Fibroblast of the aortic adventitia (primary cell): ENCODE measurements around the gene MMP1. TPM values are rescaled to one million over a fixed set of nuclear protein-coding genes. Genes with fewer than 3 reads are reported as not detected.

Experiments used
- DNase-seq: peaks from one replicate; pipeline ENCODE4 v3.0.0-alpha.2; 2010; ENCODE audit warnings: low read depth
- H3K4me3 ChIP-seq: 2 replicates; pipeline ENCODE4 v1.5.1; 2011; ENCODE audit warnings: low read depth, mild to moderate bottlenecking, control low read depth, low read length, moderate library complexity
- total RNA-seq: library from RNA; depleted of rRNA; stranded (reverse); fragments of >200 nt; gene quantifications from 2 replicates; pipeline ENCODE4 v1.2.3, GENCODE V29; 2012; ENCODE audit warnings: low replicate concordance
- TF ChIP-seq, protein P1 (sequence below): IDR thresholded peaks from 2 replicates; pipeline ENCODE4 v1.5.1; 2011; ENCODE audit warnings: mild to moderate bottlenecking, low read length, control low read depth, inconsistent platforms; ENCODE audit not compliant: insufficient read depth

Gene MMP1
- total RNA-seq, 1 donor = 3,834 TPM

DNA sequence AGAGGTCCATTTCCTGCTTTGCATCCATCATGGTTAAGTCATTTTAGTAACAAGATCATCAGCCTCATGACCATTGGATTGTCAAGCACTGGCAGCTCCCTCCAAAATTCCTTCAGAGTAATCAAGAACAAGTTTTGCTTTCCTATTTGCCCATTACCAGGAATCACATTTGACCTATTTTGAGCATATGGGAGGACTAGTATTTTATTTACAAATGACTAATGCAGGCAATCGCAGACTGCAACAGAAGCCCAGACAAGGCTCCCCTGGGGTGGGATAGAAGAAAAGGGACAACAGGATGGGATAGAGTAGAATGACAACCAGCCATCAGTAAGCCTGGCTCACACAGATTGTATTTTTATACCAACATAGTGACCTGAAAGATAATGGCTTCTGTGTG, 26.6 kb downstream of the MMP1 start:
- DNase-seq = no peak
- TF ChIP-seq, protein P1, sequence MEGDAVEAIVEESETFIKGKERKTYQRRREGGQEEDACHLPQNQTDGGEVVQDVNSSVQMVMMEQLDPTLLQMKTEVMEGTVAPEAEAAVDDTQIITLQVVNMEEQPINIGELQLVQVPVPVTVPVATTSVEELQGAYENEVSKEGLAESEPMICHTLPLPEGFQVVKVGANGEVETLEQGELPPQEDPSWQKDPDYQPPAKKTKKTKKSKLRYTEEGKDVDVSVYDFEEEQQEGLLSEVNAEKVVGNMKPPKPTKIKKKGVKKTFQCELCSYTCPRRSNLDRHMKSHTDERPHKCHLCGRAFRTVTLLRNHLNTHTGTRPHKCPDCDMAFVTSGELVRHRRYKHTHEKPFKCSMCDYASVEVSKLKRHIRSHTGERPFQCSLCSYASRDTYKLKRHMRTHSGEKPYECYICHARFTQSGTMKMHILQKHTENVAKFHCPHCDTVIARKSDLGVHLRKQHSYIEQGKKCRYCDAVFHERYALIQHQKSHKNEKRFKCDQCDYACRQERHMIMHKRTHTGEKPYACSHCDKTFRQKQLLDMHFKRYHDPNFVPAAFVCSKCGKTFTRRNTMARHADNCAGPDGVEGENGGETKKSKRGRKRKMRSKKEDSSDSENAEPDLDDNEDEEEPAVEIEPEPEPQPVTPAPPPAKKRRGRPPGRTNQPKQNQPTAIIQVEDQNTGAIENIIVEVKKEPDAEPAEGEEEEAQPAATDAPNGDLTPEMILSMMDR = no peak
- no peak overlapping the region for H3K4me3 ChIP-seq

DNA sequence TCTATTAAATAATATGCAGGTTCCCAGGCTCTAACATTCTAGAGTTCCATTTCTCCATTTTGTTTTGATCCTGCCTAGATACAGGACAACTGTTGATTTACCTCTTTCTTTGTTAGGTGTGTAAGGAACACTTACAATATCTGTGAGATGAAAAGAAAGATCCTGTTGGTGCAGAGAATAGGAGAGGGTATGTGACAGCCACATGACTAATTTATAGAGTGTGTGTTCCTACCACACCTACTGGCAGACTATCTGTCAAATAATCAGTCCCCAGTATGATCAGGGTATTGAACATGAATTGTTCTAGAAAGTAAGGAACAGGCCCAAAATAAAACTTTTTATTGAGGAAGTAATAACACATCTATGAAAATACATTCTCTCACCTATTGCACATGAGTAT, 27.8 kb downstream of the MMP1 start:
- no peak for DNase-seq
- H3K4me3 ChIP-seq = no peak overlapping the region
- TF ChIP-seq, protein P1 = no peak

DNA sequence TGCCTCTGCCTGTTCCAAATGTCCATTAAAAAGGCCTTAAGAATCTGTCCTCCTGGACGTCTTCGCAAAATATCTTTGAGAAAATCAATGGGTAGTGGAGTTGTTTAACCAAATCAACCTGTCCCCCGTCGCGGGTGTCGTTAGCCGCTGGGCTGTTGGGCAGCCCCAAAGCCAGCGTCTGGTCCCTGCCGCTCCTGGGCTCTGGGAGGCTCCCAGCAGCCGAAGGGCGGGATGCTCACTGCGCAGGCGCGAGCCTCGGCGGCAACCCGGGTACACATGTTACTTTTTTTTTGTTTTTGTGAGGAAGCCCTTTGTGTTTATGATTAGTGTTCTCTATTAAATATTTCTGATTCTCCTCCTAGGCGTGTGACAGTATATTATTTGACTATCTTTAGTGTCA, 30.2 kb downstream of the MMP1 start:
- DNase-seq = no peak
- TF ChIP-seq, protein P1 = no peak
- H3K4me3 ChIP-seq = no peak overlapping the region

DNA sequence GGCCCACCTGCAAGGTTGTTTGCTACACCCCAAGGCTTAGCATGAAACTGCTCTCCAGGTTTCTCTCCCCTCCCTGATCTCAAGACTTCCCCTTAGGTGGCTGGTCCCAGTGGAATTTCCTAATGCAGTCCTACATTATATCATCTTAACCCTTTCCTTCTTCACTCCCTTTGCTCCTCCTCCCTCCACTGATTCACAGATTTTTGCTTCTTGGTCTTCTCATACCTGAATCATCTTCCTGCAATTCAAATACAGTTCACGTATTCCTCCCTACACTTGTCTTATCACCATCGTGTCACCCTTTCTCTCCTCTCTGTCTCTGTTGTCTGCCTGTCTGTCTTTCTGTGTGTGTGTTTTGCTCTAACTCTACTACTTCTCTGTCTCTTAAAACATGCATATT, 34.5 kb downstream of the MMP1 start:
- no peak for DNase-seq
- TF ChIP-seq, protein P1 = no peak
- H3K4me3 ChIP-seq = no peak overlapping the region

- H3K4me3 ChIP-seq = no peak overlapping the region
- TF ChIP-seq, protein P1 = no peak
- DNase-seq = peak; percentile 69
These were observed 35.6 kb downstream of the MMP1 start for GRCh38 chr11:102762361-102762767.

DNA sequence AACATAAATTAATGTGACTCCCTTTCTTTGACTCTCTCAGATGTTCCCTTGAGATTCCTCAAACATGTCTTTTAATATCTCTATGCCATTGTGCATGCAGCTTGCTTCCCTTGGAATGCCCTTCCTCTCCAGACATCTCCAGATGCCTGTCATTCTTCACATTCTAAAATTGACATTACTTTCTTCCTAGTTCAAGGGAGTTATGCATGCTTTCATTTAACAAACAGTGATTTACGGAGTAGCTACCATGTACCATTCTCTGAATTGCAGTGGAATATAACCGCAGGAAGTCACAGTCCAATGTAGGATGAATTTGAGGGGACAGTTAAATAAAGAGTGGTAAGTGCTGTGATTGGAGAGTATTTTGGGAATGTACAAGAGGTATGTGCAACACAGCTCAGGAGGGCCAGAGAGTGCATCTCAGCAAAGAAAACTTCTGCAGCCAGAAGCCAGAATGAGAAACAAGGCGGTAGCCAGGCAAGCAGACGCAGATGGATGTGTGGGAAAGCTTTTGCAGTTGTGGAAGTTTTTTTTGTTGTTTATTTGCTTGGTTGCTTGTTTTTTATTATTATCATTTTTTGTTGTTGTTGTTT, 36.2 kb downstream of the MMP1 start:
- TF ChIP-seq, protein P1 = no peak
- peak; percentile 15 for DNase-seq
- H3K4me3 ChIP-seq = no peak overlapping the region
